B cell (primary cell): ENCODE data around the gene PPP2R5B. TPM values are rescaled to one million over a fixed set of nuclear protein-coding genes. Genes with fewer than 3 reads are reported as not detected.

Experiments used
- ATAC-seq: fragments of 200-7000 bp; cut with Tn5 transposase; one replicate; pipeline ENCODE4 v1.10.0; 2021; ENCODE audit warnings: low read depth, mild to moderate bottlenecking, moderate number of reproducible peaks, moderate library complexity
- CTCF ChIA-PET: fragments of 350-600 bp; sonication (Branson Sonifier 250); formaldehyde crosslinking; loops from one replicate; lab custom pipeline; 2021; ENCODE audit warnings: antibody characterized with exemption, inconsistent platforms; lab: Charles Lee
- POLR2A ChIA-PET: fragments of 350-600 bp; sonication (Branson Sonifier 250); formaldehyde crosslinking; loops from one replicate; lab custom pipeline; 2021; ENCODE audit warnings: antibody characterized with exemption; lab: Charles Lee
- DNase-seq: peaks from one replicate; pipeline ENCODE4 v3.0.0; 2013
- H2AFZ ChIP-seq: 2 replicates; pipeline ENCODE4 v1.6.1; 2012; ENCODE audit warnings: mild to moderate bottlenecking, low read depth, low read length; ENCODE audit not compliant: insufficient read depth, poor library complexity, severe bottlenecking
- H3K27ac ChIP-seq, 2 donors: 1 replicate in 1 of 2; 2 replicates in 1 of 2; pipeline ENCODE4 v1.5.1; 2012 to 2013; ENCODE audit warnings: low read length in 2 of 2, mild to moderate bottlenecking in 2 of 2, moderate library complexity in 1 of 2
- H3K27me3 ChIP-seq, 4 experiments: fragments of 200-600 bp in 1 of 4; sonication (generic) in 1 of 4; replicated peaks in 1 of 4; 1 replicate in 2 of 4; 2 replicates in 2 of 4; pipeline versions ENCODE4 v1.6.1 to v1.7.0; 2013 to 2016; ENCODE audit warnings: low read length in 3 of 4, mild to moderate bottlenecking in 2 of 4, mixed read lengths in 1 of 4, moderate library complexity in 1 of 4; ENCODE audit not compliant: insufficient read depth in 4 of 4, control insufficient read depth in 3 of 4; ENCODE audit errors: control extremely low read depth in 1 of 4
- H3K36me3 ChIP-seq, 2 experiments: replicated peaks in 1 of 2; 1 replicate in 1 of 2; 2 replicates in 1 of 2; pipeline versions ENCODE4 v1.6.1 to v1.7.1; 2013; ENCODE audit warnings: low read length in 1 of 2; ENCODE audit not compliant: insufficient read depth in 2 of 2, control insufficient read depth in 1 of 2; ENCODE audit errors: control extremely low read depth in 1 of 2, extremely low read depth in 1 of 2
- H3K4me1 ChIP-seq, 2 donors: fragments of 200-600 bp in 1 of 2; sonication (generic) in 1 of 2; 1 replicate in 1 of 2; 2 replicates in 1 of 2; pipeline versions ENCODE4 v1.5.1 to v1.6.1; 2013 to 2017; ENCODE audit warnings: low read length in 2 of 2; ENCODE audit not compliant: control insufficient read depth in 2 of 2, insufficient read depth in 2 of 2
- H3K4me2 ChIP-seq: replicated peaks from 2 replicates; pipeline ENCODE3; 2012; ENCODE audit warnings: mild to moderate bottlenecking, low read depth, low read length; ENCODE audit not compliant: poor library complexity, severe bottlenecking
- H3K4me3 ChIP-seq, 5 experiments: fragments of 200-600 bp in 1 of 5; sonication (generic) in 1 of 5; 1 replicate in 3 of 5; 2 replicates in 2 of 5; pipeline versions ENCODE4 v1.5.1 to v1.7.0; 2011 to 2016; ENCODE audit warnings: low read length in 4 of 5, mild to moderate bottlenecking in 4 of 5, low read depth in 2 of 5, control low read depth in 1 of 5, moderate library complexity in 1 of 5; ENCODE audit not compliant: insufficient read depth in 1 of 5; ENCODE audit errors: control extremely low read depth in 1 of 5, extremely low read depth in 1 of 5
- H3K79me2 ChIP-seq: fragments of 200-600 bp; sonication (generic); one replicate; pipeline ENCODE4 v1.6.0; 2016; ENCODE audit warnings: low read length; ENCODE audit not compliant: control insufficient read depth, insufficient read depth
- H3K9ac ChIP-seq: fragments of 200-600 bp; sonication (generic); 2 replicates; pipeline ENCODE4 v1.6.1; 2017; ENCODE audit warnings: mild to moderate bottlenecking, low read length, moderate library complexity
- H3K9me3 ChIP-seq, 3 donors: one replicate each; pipeline versions ENCODE4 v1.6.1 to v1.7.1; 2013; ENCODE audit warnings: low read length in 2 of 3; ENCODE audit not compliant: control insufficient read depth in 2 of 3, insufficient read depth in 1 of 3; ENCODE audit errors: control extremely low read depth in 1 of 3
- H4K20me1 ChIP-seq: 2 replicates; pipeline ENCODE4 v1.6.0; 2012; ENCODE audit warnings: mild to moderate bottlenecking, low read length; ENCODE audit not compliant: insufficient read depth, control insufficient read depth, poor library complexity, severe bottlenecking
- H3K27ac Mint-ChIP-seq: one replicate; pipeline ENCODE4 v1.8.0; 2021; ENCODE audit warnings: mixed read lengths
- H3K27me3 Mint-ChIP-seq: one replicate; pipeline ENCODE4 v1.8.0; 2021; ENCODE audit warnings: mixed read lengths
- H3K4me1 Mint-ChIP-seq: one replicate; pipeline ENCODE4 v1.8.0; 2021; ENCODE audit warnings: mixed read lengths
- H3K4me3 Mint-ChIP-seq: one replicate; pipeline ENCODE4 v1.8.0; 2021; ENCODE audit warnings: mixed read lengths
- H3K9me3 Mint-ChIP-seq: one replicate; pipeline ENCODE4 v1.8.0; 2022; ENCODE audit warnings: mixed read lengths; ENCODE audit not compliant: insufficient read depth
- EZH2 ChIP-seq: IDR thresholded peaks from 2 replicates; pipeline ENCODE4 v1.6.1; 2012; ENCODE audit warnings: borderline replicate concordance, low read depth, mild to moderate bottlenecking, moderate library complexity, low read length; ENCODE audit not compliant: insufficient read depth, poor library complexity, severe bottlenecking
- WGBS: methylation state at CpG from one replicate; pipeline ENCODE4 v1.1.5; 2013; ENCODE audit warnings: missing lambda C conversion rate; ENCODE audit not compliant: insufficient coverage; 5-methylcytosine and 5-hydroxymethylcytosine counted together
- intact Hi-C: fragments of 100-400 bp; cut with micrococcal nuclease; formaldehyde crosslinking; loops from one replicate; pipeline ENCODE4 v1.10.0; 2022
- polyA plus RNA-seq: library from polyadenylated mRNA; depleted of rRNA; stranded (reverse); fragments of >200 nt; gene quantifications from 2 replicates; pipeline ENCODE4 v1.2.3, GENCODE V29; 2012
- total RNA-seq, 2 donors: library from RNA; stranded (reverse); fragments of 120-200 nt in 1 of 2; gene quantifications; 1 replicate in 1 of 2; 2 replicates in 1 of 2; pipeline versions ENCODE4 v1.2.3 to v1.2.4, GENCODE V29; 2013 to 2022
- TF ChIP-seq, protein P1 (sequence below): fragments of 200-600 bp; IDR thresholded peaks from one replicate; pipeline ENCODE4 v1.8.0; 2022; ENCODE audit warnings: antibody characterized with exemption, mild to moderate bottlenecking

Gene PPP2R5B
- total and polyA plus RNA-seq, 2 donors (not counting 1 experiment from before 2014, with no cell fraction given) = 22.6 to 30.5 TPM

DNA sequence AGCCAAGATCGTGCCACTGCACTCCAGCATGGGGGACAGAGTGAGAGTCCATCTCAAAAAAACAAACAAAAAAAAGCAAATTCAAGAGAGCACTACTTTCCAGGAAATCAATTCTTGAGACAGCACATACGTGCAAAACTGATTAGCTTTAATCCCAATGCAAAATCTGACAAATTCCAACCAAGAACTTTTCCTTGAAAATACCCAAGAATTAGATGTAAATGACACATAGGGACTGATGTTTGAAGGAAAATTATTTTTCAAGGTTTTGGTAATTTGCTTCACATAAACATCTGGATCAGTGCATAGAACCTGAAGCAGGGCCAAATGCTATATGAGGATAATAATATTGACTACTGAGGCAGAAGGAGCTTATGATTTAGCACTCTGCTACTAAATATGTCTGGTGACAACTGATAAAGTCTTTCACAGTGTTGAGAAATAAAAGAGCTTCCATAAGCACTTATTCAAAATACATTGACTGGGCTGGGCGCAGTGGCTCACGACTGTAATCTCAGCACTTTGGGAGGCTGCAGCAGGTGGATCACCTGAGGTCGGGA, 38.7 kb downstream of the PPP2R5B start:
- ChIA-PET CTCF (no interaction called here), POLR2A (no interaction called here)
- ATAC-seq = no peak

GRCh38 chr11:64967375-64967774, 42.9 kb downstream of the PPP2R5B start:
- Histone ChIP-seq H3K4me3 (no peak overlapping the region), H4K20me1 (no peaks in the 10 kb centered on the region), H3K27me3 (peaks cover 0 to 3% (median 1%) of the 10 kb centered on the region in 4 experiments), H3K79me2 (no peaks in the 10 kb centered on the region), H3K9me3 (no peaks in the 10 kb centered on the region), H3K36me3 (no peaks in the 10 kb centered on the region), H3K4me1 (peaks cover 15 to 19% of the 10 kb centered on the region in 2 donors), H3K27ac (no peak overlapping the region), H3K9ac (no peak overlapping the region), H3K4me2 (no peak overlapping the region), H2AFZ (no peak overlapping the region)
- no peak overlapping the region for H3K27ac Mint-ChIP-seq
- CTCF ChIA-PET = no interaction called here
- WGBS = 74% methylated on average over 3 of the region's 3 CpGs
- POLR2A ChIA-PET = interaction anchor here (0.6 kb wide), 1 partner anchor 11 kb away, joined by 3 read pairs; no protein-coding TSS in a partner anchor
- intact Hi-C loops = no loop called here
- DNase-seq (no peak), ATAC-seq (no peak)
- no peaks in the 10 kb centered on the region for H3K9me3 Mint-ChIP-seq
- peaks cover 3% of the 10 kb centered on the region for H3K27me3 Mint-ChIP-seq
- TF ChIP-seq EZH2 = no peak
- TF ChIP-seq, protein P1, sequence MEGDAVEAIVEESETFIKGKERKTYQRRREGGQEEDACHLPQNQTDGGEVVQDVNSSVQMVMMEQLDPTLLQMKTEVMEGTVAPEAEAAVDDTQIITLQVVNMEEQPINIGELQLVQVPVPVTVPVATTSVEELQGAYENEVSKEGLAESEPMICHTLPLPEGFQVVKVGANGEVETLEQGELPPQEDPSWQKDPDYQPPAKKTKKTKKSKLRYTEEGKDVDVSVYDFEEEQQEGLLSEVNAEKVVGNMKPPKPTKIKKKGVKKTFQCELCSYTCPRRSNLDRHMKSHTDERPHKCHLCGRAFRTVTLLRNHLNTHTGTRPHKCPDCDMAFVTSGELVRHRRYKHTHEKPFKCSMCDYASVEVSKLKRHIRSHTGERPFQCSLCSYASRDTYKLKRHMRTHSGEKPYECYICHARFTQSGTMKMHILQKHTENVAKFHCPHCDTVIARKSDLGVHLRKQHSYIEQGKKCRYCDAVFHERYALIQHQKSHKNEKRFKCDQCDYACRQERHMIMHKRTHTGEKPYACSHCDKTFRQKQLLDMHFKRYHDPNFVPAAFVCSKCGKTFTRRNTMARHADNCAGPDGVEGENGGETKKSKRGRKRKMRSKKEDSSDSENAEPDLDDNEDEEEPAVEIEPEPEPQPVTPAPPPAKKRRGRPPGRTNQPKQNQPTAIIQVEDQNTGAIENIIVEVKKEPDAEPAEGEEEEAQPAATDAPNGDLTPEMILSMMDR = no peak
- peaks cover 11% of the 10 kb centered on the region for H3K4me1 Mint-ChIP-seq
- no peak overlapping the region for H3K4me3 Mint-ChIP-seq

More for the DNA sequence above, 38.7 kb downstream of the PPP2R5B start:
- no peaks in the 10 kb centered on the region for H3K79me2 ChIP-seq
- intact Hi-C loops = no loop called here
- Mint-ChIP-seq H3K27ac (no peak overlapping the region), H3K4me1 (peaks cover 4% of the 10 kb centered on the region), H3K4me3 (no peak overlapping the region), H3K27me3 (peaks cover 4% of the 10 kb centered on the region), H3K9me3 (no peaks in the 10 kb centered on the region)
- TF ChIP-seq, protein P1 = no peak
- no peak for TF ChIP-seq EZH2
- H3K4me1 ChIP-seq = no peaks in the 10 kb centered on the region
- H3K9ac ChIP-seq = no peak overlapping the region
- no peak for DNase-seq
- no peak overlapping the region for H3K4me3 ChIP-seq
- H4K20me1 ChIP-seq = no peaks in the 10 kb centered on the region
- H3K36me3 ChIP-seq = no peaks in the 10 kb centered on the region
- no peak overlapping the region for H3K27ac ChIP-seq
- no peak overlapping the region for H3K4me2 ChIP-seq
- H3K9me3 ChIP-seq = peaks cover 0 to 2% (median 0%) of the 10 kb centered on the region in 3 donors
- WGBS = 95% methylated on average over 2 of the region's 5 CpGs
- H2AFZ ChIP-seq = no peak overlapping the region
- no peaks in the 10 kb centered on the region for H3K27me3 ChIP-seq
